ENCODE results near the gene SETD1A. TPM values are rescaled to one million over a fixed set of nuclear protein-coding genes. Genes with fewer than 3 reads are reported as not detected.

Gene SETD1A
- total and polyA plus RNA-seq, 5 donors, result 9.6 to 11.6 (median 10.2) TPM

GRCh38 chr16:30972872-30973271, 15.3 kb downstream of the SETD1A start:
- no peak overlapping the region for H3K27ac ChIP-seq (ENCODE audit: low read length)
- DNase-seq (peak in 1 of 3 donors; percentile 40), ATAC-seq (no peak)
- 79% methylated on average over 7 of the region's 7 CpGs for WGBS
- no peaks in the 10 kb centered on the region for H3K4me1 ChIP-seq (ENCODE audit: control insufficient read depth, insufficient read depth, low read length)
- H3K9me3 ChIP-seq (ENCODE audit: control insufficient read depth, low read length), result no peaks in the 10 kb centered on the region
- intact Hi-C loops (cut with DNase I), result no loop called here
- H3K4me3 ChIP-seq (ENCODE audit: low read length), result no peak overlapping the region
- no peaks in the 10 kb centered on the region for H3K27me3 ChIP-seq (ENCODE audit: control insufficient read depth, insufficient read depth)

GRCh38 chr16:30974348-30974747, 16.8 kb downstream of the SETD1A start:
- intact Hi-C loops (cut with DNase I), result no loop called here
- WGBS, result 82% methylated on average over 6 of the region's 6 CpGs
- ATAC-seq, result no peak

GRCh38 chr16:30976486-30976885, 18.9 kb downstream of the SETD1A start:
- DNase-seq (no peak), ATAC-seq (no peak)
- intact Hi-C loops (cut with DNase I), result no loop called here
- Histone ChIP-seq H3K4me1 (ENCODE audit: control insufficient read depth, insufficient read depth, low read length) (no peaks in the 10 kb centered on the region), H3K9me3 (ENCODE audit: control insufficient read depth, low read length) (no peaks in the 10 kb centered on the region), H3K27me3 (ENCODE audit: control insufficient read depth, insufficient read depth) (no peaks in the 10 kb centered on the region), H3K27ac (ENCODE audit: low read length) (no peak overlapping the region), H3K4me3 (ENCODE audit: low read length) (no peak overlapping the region)
- 89% methylated on average over 4 of the region's 4 CpGs for WGBS

More at GRCh38 chr16:30974348-30974747, 16.8 kb downstream of the SETD1A start:
- no peaks in the 10 kb centered on the region for H3K4me1 ChIP-seq (ENCODE audit: control insufficient read depth, insufficient read depth, low read length)
- H3K27me3 ChIP-seq (ENCODE audit: control insufficient read depth, insufficient read depth), result no peaks in the 10 kb centered on the region
- no peak overlapping the region for H3K27ac ChIP-seq (ENCODE audit: low read length)
- no peak for DNase-seq
- no peaks in the 10 kb centered on the region for H3K9me3 ChIP-seq (ENCODE audit: control insufficient read depth, low read length)
- H3K4me3 ChIP-seq (ENCODE audit: low read length), result no peak overlapping the region

GRCh38 chr16:30977502-30977901, 19.9 kb downstream of the SETD1A start:
- intact Hi-C loops (cut with DNase I), result no loop called here
- ATAC-seq, result no peak
- H3K9me3 ChIP-seq (ENCODE audit: control insufficient read depth, low read length), result no peaks in the 10 kb centered on the region
- no peak overlapping the region for H3K4me3 ChIP-seq (ENCODE audit: low read length)
- DNase-seq, result no peak
- no peaks in the 10 kb centered on the region for H3K27me3 ChIP-seq (ENCODE audit: control insufficient read depth, insufficient read depth)
- no peaks in the 10 kb centered on the region for H3K4me1 ChIP-seq (ENCODE audit: control insufficient read depth, insufficient read depth, low read length)
- H3K27ac ChIP-seq (ENCODE audit: low read length), result no peak overlapping the region
- WGBS, result 83% methylated on average over 17 of the region's 17 CpGs

GRCh38 chr16:30979170-30980022, 21.8 kb downstream of the SETD1A start:
- no peak for ATAC-seq
- Histone ChIP-seq H3K4me3 (ENCODE audit: low read length) (no peak overlapping the region), H3K27ac (ENCODE audit: low read length) (no peak overlapping the region), H3K27me3 (ENCODE audit: control insufficient read depth, insufficient read depth) (no peaks in the 10 kb centered on the region), H3K4me1 (ENCODE audit: control insufficient read depth, insufficient read depth, low read length) (no peaks in the 10 kb centered on the region), H3K9me3 (ENCODE audit: control insufficient read depth, low read length) (no peaks in the 10 kb centered on the region)
- intact Hi-C loops (cut with DNase I), result loop anchor here in 3 of 4 donors (5.0 to 10.0 kb wide), 6 partner anchors 95 to 885 kb away; partner anchors contain the start of genes ARMC5 (in 1 of the 3), ZNF646 (in 1 of the 3), ZNF668 (in 1 of the 3) and ZNF843 (in 1 of the 3)
- DNase-seq, result peak in 1 of 3 donors; percentile 37
- 92% methylated on average over 62 of the region's 62 CpGs for WGBS

- no peaks in the 10 kb centered on the region for H3K4me1 ChIP-seq (ENCODE audit: control insufficient read depth, insufficient read depth, low read length)
- ATAC-seq, result no peak
- no peak overlapping the region for H3K27ac ChIP-seq (ENCODE audit: low read length)
- no peaks in the 10 kb centered on the region for H3K9me3 ChIP-seq (ENCODE audit: control insufficient read depth, low read length)
- WGBS, result 90% methylated on average over 15 of the region's 15 CpGs
- intact Hi-C loops (cut with DNase I), result loop anchor here in 3 of 4 donors (5.0 to 10.0 kb wide), 6 partner anchors 95 to 885 kb away; partner anchors contain the start of genes ARMC5 (in 1 of the 3), ZNF646 (in 1 of the 3), ZNF668 (in 1 of the 3) and ZNF843 (in 1 of the 3)
- peak in 1 of 3 donors; percentile 33 for DNase-seq
- H3K4me3 ChIP-seq (ENCODE audit: low read length), result no peak overlapping the region
- no peaks in the 10 kb centered on the region for H3K27me3 ChIP-seq (ENCODE audit: control insufficient read depth, insufficient read depth)
These were observed 22.4 kb downstream of the SETD1A start for GRCh38 chr16:30980023-30980371.

- H3K27me3 ChIP-seq (ENCODE audit: control insufficient read depth, insufficient read depth), result no peaks in the 10 kb centered on the region
- H3K4me1 ChIP-seq (ENCODE audit: control insufficient read depth, insufficient read depth, low read length), result peaks cover under 1% of the 10 kb centered on the region
- 89% methylated on average over 29 of the region's 29 CpGs for WGBS
- no peak overlapping the region for H3K27ac ChIP-seq (ENCODE audit: low read length)
- no peak overlapping the region for H3K4me3 ChIP-seq (ENCODE audit: low read length)
- DNase-seq (peak in 1 of 3 donors; percentile 51), ATAC-seq (no peak)
- H3K9me3 ChIP-seq (ENCODE audit: control insufficient read depth, low read length), result no peaks in the 10 kb centered on the region
- intact Hi-C loops (cut with DNase I), result loop anchor here in 3 of 4 donors (5.0 to 10.0 kb wide), 6 partner anchors 94 to 884 kb away; partner anchors contain the start of genes ARMC5 (in 1 of the 3), ZNF646 (in 1 of the 3), ZNF668 (in 1 of the 3) and ZNF843 (in 1 of the 3)
These were observed 22.9 kb downstream of the SETD1A start for GRCh38 chr16:30980434-30980833.

- no peak for ATAC-seq
- DNase-seq, result peak in 1 of 3 donors; percentile 18
- H3K4me1 ChIP-seq (ENCODE audit: control insufficient read depth, insufficient read depth, low read length), result peaks cover 2% of the 10 kb centered on the region
- H3K9me3 ChIP-seq (ENCODE audit: control insufficient read depth, low read length), result no peaks in the 10 kb centered on the region
- no peak overlapping the region for H3K4me3 ChIP-seq (ENCODE audit: low read length)
- intact Hi-C loops (cut with DNase I), result loop anchor here in 3 of 4 donors (5.0 to 10.0 kb wide), 6 partner anchors 94 to 884 kb away; partner anchors contain the start of genes ARMC5 (in 1 of the 3), ZNF646 (in 1 of the 3), ZNF668 (in 1 of the 3) and ZNF843 (in 1 of the 3)
- WGBS, result 95% methylated on average over 14 of the region's 14 CpGs
- H3K27me3 ChIP-seq (ENCODE audit: control insufficient read depth, insufficient read depth), result no peaks in the 10 kb centered on the region
- no peak overlapping the region for H3K27ac ChIP-seq (ENCODE audit: low read length)
These were observed 23.4 kb downstream of the SETD1A start for GRCh38 chr16:30980959-30981358.

- H3K27ac ChIP-seq (ENCODE audit: low read length), result no peak overlapping the region
- no peaks in the 10 kb centered on the region for H3K27me3 ChIP-seq (ENCODE audit: control insufficient read depth, insufficient read depth)
- H3K4me3 ChIP-seq (ENCODE audit: low read length), result no peak overlapping the region
- H3K4me1 ChIP-seq (ENCODE audit: control insufficient read depth, insufficient read depth, low read length), result peaks cover 2% of the 10 kb centered on the region
- DNase-seq (peak in 1 of 3 donors; percentile 51), ATAC-seq (no peak)
- intact Hi-C loops (cut with DNase I), result loop anchor here in 3 of 4 donors (5.0 to 10.0 kb wide), 6 partner anchors 92 to 882 kb away; partner anchors contain the start of genes ARMC5 (in 1 of the 3), ZNF646 (in 1 of the 3), ZNF668 (in 1 of the 3) and ZNF843 (in 1 of the 3)
- WGBS, result 74% methylated on average over 17 of the region's 17 CpGs
- no peaks in the 10 kb centered on the region for H3K9me3 ChIP-seq (ENCODE audit: control insufficient read depth, low read length)
These were observed 25.2 kb downstream of the SETD1A start for GRCh38 chr16:30982548-30983288.

- intact Hi-C loops (cut with DNase I), result loop anchor here in 3 of 4 donors (5.0 to 10.0 kb wide), 6 partner anchors 91 to 881 kb away; partner anchors contain the start of genes ARMC5 (in 1 of the 3), ZNF646 (in 1 of the 3), ZNF668 (in 1 of the 3) and ZNF843 (in 1 of the 3)
- Histone ChIP-seq H3K4me3 (ENCODE audit: low read length) (no peak overlapping the region), H3K9me3 (ENCODE audit: control insufficient read depth, low read length) (no peaks in the 10 kb centered on the region), H3K27me3 (ENCODE audit: control insufficient read depth, insufficient read depth) (no peaks in the 10 kb centered on the region), H3K27ac (ENCODE audit: low read length) (no peak overlapping the region), H3K4me1 (ENCODE audit: control insufficient read depth, insufficient read depth, low read length) (peaks cover 2% of the 10 kb centered on the region)
- ATAC-seq (no peak), DNase-seq (no peak)
- whole genome bisulfite sequencing, result 81% methylated on average over 25 of the region's 25 CpGs
These were observed 25.8 kb downstream of the SETD1A start for GRCh38 chr16:30983289-30983889.
